T-cell (primary cell): ENCODE measurements around the gene ZC3H12D. TPM values are rescaled to one million over a fixed set of nuclear protein-coding genes. Genes with fewer than 3 reads are reported as not detected.

Experiments used
- ATAC-seq, 4 experiments: fragments of 200-7000 bp in 3 of 4; fragments of 150-1000 bp in 1 of 4; cut with Tn5 transposase; replicated peaks in 1 of 4; 1 replicate in 3 of 4; 2 replicates in 1 of 4; pipeline ENCODE4 v1.10.0; 2021; ENCODE audit warnings: moderate library complexity in 3 of 4, mild to moderate bottlenecking in 2 of 4, moderate number of reproducible peaks in 1 of 4
- CTCF ChIA-PET, 2 donors: fragments of 300-600 bp; sonication (Branson Sonifier 250); formaldehyde crosslinking; loops; one replicate each; lab custom pipeline; 2022; ENCODE audit warnings: antibody characterized with exemption in 2 of 2; lab: Charles Lee
- POLR2A ChIA-PET, 2 donors: fragments of 300-600 bp; sonication (Branson Sonifier 250); formaldehyde crosslinking; loops; one replicate each; lab custom pipeline; 2022; ENCODE audit warnings: antibody characterized with exemption in 2 of 2; lab: Charles Lee
- DNase-seq, 35 experiments: peaks; one replicate each; pipeline versions ENCODE4 v3.0.0 to v3.0.0-alpha.2; 2013 to 2023
- H3K27ac ChIP-seq: one replicate; pipeline ENCODE4 v1.5.1; 2013; ENCODE audit warnings: low read length
- H3K27me3 ChIP-seq, 2 experiments: replicated peaks in 1 of 2; 1 replicate in 1 of 2; 2 replicates in 1 of 2; pipeline versions ENCODE4 v1.6.1 to v1.7.0; 2013; ENCODE audit warnings: low read length in 1 of 2, mixed read lengths in 1 of 2; ENCODE audit not compliant: control insufficient read depth in 2 of 2, insufficient read depth in 2 of 2; ENCODE audit errors: extremely low read depth in 1 of 2
- H3K36me3 ChIP-seq, 2 donors: 1 replicate in 1 of 2; 2 replicates in 1 of 2; pipeline versions ENCODE4 v1.6.1 to v1.7.0; 2013; ENCODE audit warnings: low read length in 1 of 2; ENCODE audit not compliant: control insufficient read depth in 2 of 2, insufficient read depth in 1 of 2; ENCODE audit errors: extremely low read depth in 1 of 2
- H3K4me1 ChIP-seq, 2 experiments: 1 replicate in 1 of 2; 2 replicates in 1 of 2; pipeline versions ENCODE4 v1.6.1 to v1.7.0; 2013; ENCODE audit warnings: low read length in 2 of 2, mixed read lengths in 1 of 2; ENCODE audit not compliant: insufficient read depth in 2 of 2, control insufficient read depth in 1 of 2; ENCODE audit errors: extremely low read depth in 1 of 2
- H3K4me3 ChIP-seq, 2 donors: 1 replicate in 1 of 2; 2 replicates in 1 of 2; pipeline versions ENCODE4 v1.5.1 to v1.7.0; 2013; ENCODE audit warnings: mild to moderate bottlenecking in 2 of 2, low read length in 1 of 2, moderate library complexity in 1 of 2; ENCODE audit not compliant: control insufficient read depth in 1 of 2; ENCODE audit errors: extremely low read depth in 1 of 2
- H3K9me3 ChIP-seq: 2 replicates; pipeline ENCODE4 v1.7.0; 2013
- H3K27ac Mint-ChIP-seq, 2 donors: one replicate each; pipeline ENCODE4 v1.8.0; 2020 to 2021; ENCODE audit warnings: mild to moderate bottlenecking in 2 of 2, mixed read lengths in 2 of 2
- H3K27me3 Mint-ChIP-seq, 2 donors: one replicate each; pipeline ENCODE4 v1.8.0; 2021 to 2022; ENCODE audit warnings: mixed read lengths in 2 of 2
- H3K36me3 Mint-ChIP-seq: one replicate; pipeline ENCODE4 v1.8.0; 2021; ENCODE audit warnings: mixed read lengths
- H3K4me1 Mint-ChIP-seq, 3 donors: one replicate each; pipeline ENCODE4 v1.8.0; 2020 to 2022; ENCODE audit warnings: mixed read lengths in 3 of 3, mild to moderate bottlenecking in 1 of 3
- H3K4me3 Mint-ChIP-seq, 3 donors: one replicate each; pipeline ENCODE4 v1.8.0; 2020 to 2022; ENCODE audit warnings: mild to moderate bottlenecking in 3 of 3, mixed read lengths in 3 of 3, moderate library complexity in 3 of 3
- H3K9me3 Mint-ChIP-seq, 3 donors: one replicate each; pipeline ENCODE4 v1.8.0; 2020 to 2022; ENCODE audit warnings: mixed read lengths in 3 of 3
- WGBS: methylation state at CpG from one replicate; pipeline ENCODE4 v1.1.5; 2013; ENCODE audit warnings: missing lambda C conversion rate; ENCODE audit not compliant: insufficient coverage; 5-methylcytosine and 5-hydroxymethylcytosine counted together
- total RNA-seq, 35 experiments: library from RNA in 6 of 35; stranded (reverse) in 6 of 35; fragments of 120-200 nt in 1 of 35; gene quantifications; one replicate each; pipeline versions ENCODE4 v1.2.1 to v1.2.4 and lab custom pipeline; 2013 to 2026

The ZC3H12D gene
- total RNA-seq, 5 donors from 2014 or later (not counting 1 experiment from before 2014, with no cell fraction given) = 48.2 to 117 (median 107) TPM

GRCh38 chr6:149440735-149441671 is 43.8 kb downstream of the ZC3H12D start:
- H3K36me3 Mint-ChIP-seq = no peaks in the 10 kb centered on the region
- H3K4me1 Mint-ChIP-seq = peaks cover 7 to 21% (median 15%) of the 10 kb centered on the region in 3 donors
- Histone ChIP-seq H3K36me3 (no peaks in the 10 kb centered on the region), H3K27ac (no peak overlapping the region), H3K4me1 (no peaks in the 10 kb centered on the region), H3K4me3 (no peak overlapping the region), H3K27me3 (no peaks in the 10 kb centered on the region), H3K9me3 (no peaks in the 10 kb centered on the region)
- H3K4me3 Mint-ChIP-seq = no peak overlapping the region
- ChIA-PET CTCF (interaction anchor here in 1 of 2 donors (0.6 to 1.6 kb wide), 3 partner anchors 9 to 315 kb away, joined by 5 to 13 read pairs (median 7); no protein-coding TSS in a partner anchor), POLR2A (interaction anchor here in 1 of 2 donors (0.6 kb wide), 1 partner anchor 405 kb away, joined by 3 read pairs; no protein-coding TSS in a partner anchor)
- no peak overlapping the region for H3K27ac Mint-ChIP-seq
- 86% methylated on average over 12 of the region's 16 CpGs for whole genome bisulfite sequencing
- H3K9me3 Mint-ChIP-seq = no peaks in the 10 kb centered on the region
- no peak for ATAC-seq
- no peaks in the 10 kb centered on the region for H3K27me3 Mint-ChIP-seq
- DNase-seq = no peak

GRCh38 chr6:149439626-149440025 is 45.2 kb downstream of the ZC3H12D start:
- H3K9me3 ChIP-seq = no peaks in the 10 kb centered on the region
- WGBS = no CpG with 5 or more reads among the region's 1 CpG
- H3K27me3 ChIP-seq = no peaks in the 10 kb centered on the region
- DNase-seq (no peak), ATAC-seq (no peak)
- no peaks in the 10 kb centered on the region for H3K36me3 ChIP-seq
- CTCF ChIA-PET = no interaction called here
- Mint-ChIP-seq H3K27ac (no peak overlapping the region), H3K4me3 (no peak overlapping the region), H3K9me3 (no peaks in the 10 kb centered on the region), H3K36me3 (no peaks in the 10 kb centered on the region), H3K27me3 (no peaks in the 10 kb centered on the region), H3K4me1 (peaks cover 7 to 21% (median 15%) of the 10 kb centered on the region in 3 donors)
- POLR2A ChIA-PET = interaction anchor here in 1 of 2 donors (0.6 kb wide), 1 partner anchor 356 kb away, joined by 3 read pairs; no protein-coding TSS in a partner anchor
- H3K4me3 ChIP-seq = no peak overlapping the region
- H3K4me1 ChIP-seq = no peaks in the 10 kb centered on the region
- H3K27ac ChIP-seq = no peak overlapping the region

- H3K4me1 ChIP-seq = no peaks in the 10 kb centered on the region
- ATAC-seq = peak in 1 of 4 experiments; percentile 23
- Mint-ChIP-seq H3K27ac (no peak overlapping the region), H3K27me3 (no peaks in the 10 kb centered on the region), H3K9me3 (no peaks in the 10 kb centered on the region), H3K4me3 (no peak overlapping the region), H3K36me3 (no peaks in the 10 kb centered on the region), H3K4me1 (peaks cover 7 to 21% (median 15%) of the 10 kb centered on the region in 3 donors)
- POLR2A ChIA-PET = no interaction called here
- no peak overlapping the region for H3K27ac ChIP-seq
- no peaks in the 10 kb centered on the region for H3K27me3 ChIP-seq
- 35% methylated on average over 2 of the region's 3 CpGs for WGBS
- no peaks in the 10 kb centered on the region for H3K36me3 ChIP-seq
- no peaks in the 10 kb centered on the region for H3K9me3 ChIP-seq
- H3K4me3 ChIP-seq = no peak overlapping the region
- DNase-seq = no peak
- CTCF ChIA-PET = no interaction called here
Measured at GRCh38 chr6:149438855-149439254, 46.0 kb downstream of the ZC3H12D start.

- no peak overlapping the region for H3K27ac ChIP-seq
- ChIA-PET CTCF (no interaction called here), POLR2A (no interaction called here)
- Mint-ChIP-seq H3K9me3 (no peaks in the 10 kb centered on the region), H3K27ac (no peak overlapping the region), H3K4me1 (peaks cover 7 to 21% (median 15%) of the 10 kb centered on the region in 3 donors), H3K4me3 (no peak overlapping the region), H3K27me3 (no peaks in the 10 kb centered on the region), H3K36me3 (no peaks in the 10 kb centered on the region)
- peaks cover under 1% of the 10 kb centered on the region in 2 experiments for H3K4me1 ChIP-seq
- no CpG with 5 or more reads among the region's 3 CpGs for WGBS
- H3K4me3 ChIP-seq = no peak overlapping the region
- H3K36me3 ChIP-seq = no peaks in the 10 kb centered on the region
- DNase-seq (no peak), ATAC-seq (no peak)
- H3K27me3 ChIP-seq = no peaks in the 10 kb centered on the region
- no peaks in the 10 kb centered on the region for H3K9me3 ChIP-seq
Measured at GRCh38 chr6:149437212-149437611, 47.6 kb downstream of the ZC3H12D start.

- Histone ChIP-seq H3K4me3 (no peak overlapping the region), H3K27me3 (no peaks in the 10 kb centered on the region), H3K36me3 (no peaks in the 10 kb centered on the region), H3K4me1 (peaks cover 5 to 6% of the 10 kb centered on the region in 2 experiments), H3K27ac (no peak overlapping the region), H3K9me3 (no peaks in the 10 kb centered on the region)
- Mint-ChIP-seq H3K4me3 (no peak overlapping the region), H3K9me3 (no peaks in the 10 kb centered on the region), H3K4me1 (peaks cover 11 to 25% (median 15%) of the 10 kb centered on the region in 3 donors), H3K36me3 (no peaks in the 10 kb centered on the region), H3K27me3 (no peaks in the 10 kb centered on the region), H3K27ac (no peak overlapping the region)
- POLR2A ChIA-PET = no interaction called here
- CTCF ChIA-PET = interaction anchor here in 1 of 2 donors (1.1 kb wide), 1 partner anchor 408 kb away, joined by 3 read pairs; no protein-coding TSS in a partner anchor
- DNase-seq = no peak
- WGBS = 91% methylated on average over 12 of the region's 12 CpGs
- no peak for ATAC-seq
Measured at GRCh38 chr6:149436647-149437046, 48.2 kb downstream of the ZC3H12D start.

GRCh38 chr6:149435919-149436586 is 48.8 kb downstream of the ZC3H12D start:
- POLR2A ChIA-PET = no interaction called here
- CTCF ChIA-PET = interaction anchor here (0.6 to 5.1 kb wide), 3 partner anchors 354 to 407 kb away, joined by 3 to 37 read pairs (median 4); no protein-coding TSS in a partner anchor

More at GRCh38 chr6:149435919-149436586, 48.8 kb downstream of the ZC3H12D start:
- Histone ChIP-seq H3K9me3 (no peaks in the 10 kb centered on the region), H3K4me3 (no peak overlapping the region), H3K27ac (no peak overlapping the region), H3K4me1 (peaks cover 6 to 9% of the 10 kb centered on the region in 2 experiments), H3K36me3 (no peaks in the 10 kb centered on the region), H3K27me3 (no peaks in the 10 kb centered on the region)
- Mint-ChIP-seq H3K27me3 (no peaks in the 10 kb centered on the region), H3K36me3 (no peaks in the 10 kb centered on the region), H3K4me1 (peaks cover 11 to 25% (median 15%) of the 10 kb centered on the region in 3 donors), H3K27ac (no peak overlapping the region), H3K4me3 (no peak overlapping the region), H3K9me3 (no peaks in the 10 kb centered on the region)
- WGBS = 96% methylated on average over 11 of the region's 13 CpGs
- DNase-seq (no peak), ATAC-seq (no peak)
